Measurements from ENCODE around the gene PIH1D2.
A peak's percentile ranks its signal among the peaks of the same experiment; 100 is the strongest.

The PIH1D2 gene

DNA sequence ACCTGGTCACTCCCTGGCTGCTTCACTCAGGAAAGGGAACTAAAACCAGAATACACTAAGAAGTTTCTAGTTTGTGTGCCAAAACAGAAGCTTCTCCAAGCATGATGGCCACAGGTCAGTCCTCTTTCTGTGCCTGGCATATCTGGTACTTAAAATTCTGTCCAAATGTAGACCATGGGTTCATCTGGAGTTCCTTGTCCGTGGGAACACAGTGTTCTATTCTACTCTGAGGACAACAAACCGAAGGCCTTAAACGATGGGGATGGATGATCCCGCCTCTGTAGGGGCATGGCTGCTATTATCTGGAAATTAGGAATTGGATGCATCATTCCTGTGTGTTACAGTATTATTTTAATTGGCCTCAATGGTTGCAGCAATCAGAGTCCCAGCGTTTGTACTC lies 54.8 kb downstream of the PIH1D2 start:
- DNase-seq (ENCODE audit: insufficient read length, low spot score) (no peak), FAIRE-seq (peak; percentile 5)
- TF ChIP-seq TAF1 (IDR thresholded peaks at IDR 0.05; ENCODE audit: low read depth, low read length) (no peak), PAX5 (IDR thresholded peaks at IDR 0.05; ENCODE audit: insufficient read depth, low read length, severe bottlenecking) (no peak)

Data from GM12891 (cell line).